Esophagus (tissue), 2 donors: ENCODE data around the gene EXD3. TPM values are rescaled to one million over a fixed set of nuclear protein-coding genes. Genes with fewer than 3 reads are reported as not detected.

Experiments
- H3K27ac ChIP-seq, 2 donors: one replicate each; pipeline ENCODE4 v1.5.1; 2013; ENCODE audit warnings: low read depth in 2 of 2, mild to moderate bottlenecking in 2 of 2, inconsistent platforms in 1 of 2, low read length in 1 of 2, moderate library complexity in 1 of 2
- H3K27me3 ChIP-seq, 2 donors: one replicate each; pipeline ENCODE4 v1.6.1; 2013; ENCODE audit warnings: low read length in 2 of 2, control low read depth in 1 of 2, mild to moderate bottlenecking in 1 of 2; ENCODE audit not compliant: insufficient read depth in 2 of 2, control insufficient read depth in 1 of 2
- H3K36me3 ChIP-seq, 2 donors: one replicate each; pipeline ENCODE4 v1.6.1; 2013; ENCODE audit warnings: low read length in 1 of 2; ENCODE audit not compliant: control insufficient read depth in 2 of 2, insufficient read depth in 2 of 2
- H3K4me1 ChIP-seq, 2 donors: one replicate each; pipeline ENCODE4 v1.6.1; 2013; ENCODE audit warnings: low read length in 1 of 2; ENCODE audit not compliant: control insufficient read depth in 2 of 2, insufficient read depth in 2 of 2
- H3K4me3 ChIP-seq, 2 donors: one replicate each; pipeline ENCODE4 v1.5.1; 2013; ENCODE audit warnings: low read length in 2 of 2, mild to moderate bottlenecking in 2 of 2, low read depth in 1 of 2, moderate library complexity in 1 of 2
- H3K9me3 ChIP-seq, 2 donors: one replicate each; pipeline ENCODE4 v1.6.1; 2013; ENCODE audit warnings: mild to moderate bottlenecking in 2 of 2, low read depth in 1 of 2, low read length in 1 of 2, moderate library complexity in 1 of 2; ENCODE audit not compliant: control insufficient read depth in 2 of 2, insufficient read depth in 1 of 2
- WGBS, 2 donors: extraction: QIAGEN DNeasy Blood & Tissue Kit; methylation state at CpG; one replicate each; pipeline ENCODE4 v1.1.7; 2013; 5-methylcytosine and 5-hydroxymethylcytosine counted together
- polyA plus RNA-seq, 2 donors: library from polyadenylated mRNA; stranded (reverse); fragments of 200-250 nt; gene quantifications; one replicate each; pipeline ENCODE4 v1.2.3, GENCODE V29; 2013
- donor health status: healthy with polysubstance abuse.
- donor health status: Bipolar disorder and iron deficiency.

Gene EXD3
- polyA plus RNA-seq, 2 donors, result 9.7 to 20.8 TPM

DNA sequence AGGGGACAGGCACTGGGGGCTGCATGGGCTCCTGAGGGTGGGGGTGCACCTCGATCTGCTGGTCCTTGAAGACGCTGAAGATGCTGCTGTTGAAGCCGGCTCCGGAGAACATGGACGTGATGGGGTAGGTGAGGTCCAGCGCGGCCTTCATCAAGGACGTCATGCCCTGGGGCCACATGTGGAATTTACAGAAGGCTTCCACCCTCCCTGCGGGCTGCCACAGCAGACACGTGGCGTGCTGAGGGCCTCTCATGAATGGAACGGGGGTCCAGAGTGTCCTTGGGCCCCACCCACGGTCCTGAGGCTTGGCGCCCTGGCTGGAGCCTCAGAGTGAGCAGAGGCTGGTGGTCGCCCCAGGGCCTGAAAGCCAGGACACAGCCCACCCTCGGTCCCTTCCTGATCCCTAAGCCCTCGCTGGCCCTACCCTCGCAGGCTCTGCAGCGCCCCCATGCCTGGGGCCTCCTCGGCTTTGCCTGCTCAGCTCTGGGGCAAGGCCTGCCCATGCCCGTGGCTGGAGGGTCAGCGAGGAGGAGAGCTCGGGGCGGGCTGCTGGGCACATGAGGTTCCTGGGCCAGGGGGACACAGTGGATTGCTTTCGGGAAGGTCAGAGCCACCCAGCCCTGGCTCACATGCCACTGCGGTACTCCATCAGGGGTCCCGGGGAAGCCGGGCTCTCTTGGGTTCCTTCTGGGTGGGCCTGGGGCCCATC, 41.5 kb upstream of the EXD3 start:
- 95% methylated on average over 27 to 28 of the region's 28 CpGs for WGBS, 2 donors
- no peak overlapping the region for H3K27ac ChIP-seq
- no peaks in the 10 kb centered on the region for H3K27me3 ChIP-seq
- H3K9me3 ChIP-seq, result no peaks in the 10 kb centered on the region
- peaks cover 0 to 3% of the 10 kb centered on the region in 2 donors for H3K36me3 ChIP-seq
- H3K4me3 ChIP-seq, result no peak overlapping the region
- peaks cover 0 to 5% of the 10 kb centered on the region in 2 donors for H3K4me1 ChIP-seq

- H3K27me3 ChIP-seq, result no peaks in the 10 kb centered on the region
- WGBS, 2 donors, result 96 to 99% methylated on average over 17 to 18 of the region's 18 CpGs
- H3K27ac ChIP-seq, result no peak overlapping the region
Observed at GRCh38 chr9:137463931-137464290, 40.9 kb upstream of the EXD3 start.

DNA sequence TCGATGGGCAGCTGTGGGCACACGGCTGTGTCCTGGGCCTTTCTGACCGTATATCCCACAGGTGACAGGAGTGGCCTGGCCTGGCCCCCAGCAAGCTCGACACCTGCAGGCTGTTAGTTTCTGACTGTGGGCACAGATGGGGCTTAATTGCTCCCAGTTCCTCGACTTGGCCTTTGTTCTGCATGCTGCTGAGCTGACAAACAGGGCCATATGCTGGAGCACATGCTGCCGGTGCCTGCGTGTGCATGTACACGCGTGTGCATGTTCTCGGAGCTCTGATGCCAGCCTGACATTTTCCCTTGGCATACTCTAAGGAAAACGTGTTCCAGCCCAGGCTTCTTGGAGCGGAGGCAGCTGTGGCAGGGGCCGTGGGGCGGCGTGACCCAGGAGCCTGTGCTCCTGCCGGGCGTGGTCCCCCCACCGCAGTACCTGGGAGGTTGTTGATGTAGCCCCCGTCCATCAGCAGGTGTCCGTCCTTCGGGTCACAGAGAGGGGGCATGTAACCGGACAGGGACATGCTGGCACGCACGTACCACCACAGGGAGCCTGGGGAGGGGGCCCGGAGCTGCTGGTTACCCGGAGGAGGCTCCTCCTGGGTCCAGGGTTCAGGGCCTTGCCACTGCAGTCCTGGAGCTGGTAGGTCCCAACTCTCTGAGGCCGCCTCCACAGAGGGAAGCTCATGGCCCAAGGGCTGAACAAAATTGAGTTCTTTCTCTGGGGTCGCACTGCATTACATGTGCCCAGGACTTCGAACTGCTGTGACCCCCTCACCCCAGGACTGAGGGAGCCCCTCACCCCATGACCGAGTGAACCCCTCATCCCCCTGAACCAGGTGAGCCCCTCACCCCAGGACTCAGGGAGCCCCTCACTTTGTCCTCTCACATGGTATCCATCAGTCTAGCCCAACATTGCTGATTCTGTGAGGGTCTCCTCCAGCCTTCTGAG, 40.3 kb upstream of the EXD3 start:
- Histone ChIP-seq H3K4me3 (no peak overlapping the region), H3K4me1 (peaks cover 0 to 10% of the 10 kb centered on the region in 2 donors), H3K9me3 (no peaks in the 10 kb centered on the region), H3K36me3 (peaks cover 0 to 3% of the 10 kb centered on the region in 2 donors), H3K27me3 (no peaks in the 10 kb centered on the region), H3K27ac (no peak overlapping the region)
- WGBS, 2 donors, result 92 to 95% methylated on average over 30 of the region's 30 CpGs

More at GRCh38 chr9:137463931-137464290, 40.9 kb upstream of the EXD3 start:
- no peak overlapping the region for H3K4me3 ChIP-seq
- no peaks in the 10 kb centered on the region for H3K9me3 ChIP-seq
- peaks cover 0 to 3% of the 10 kb centered on the region in 2 donors for H3K36me3 ChIP-seq
- H3K4me1 ChIP-seq, result peaks cover 0 to 5% of the 10 kb centered on the region in 2 donors

GRCh38 chr9:137462396-137462985, 39.5 kb upstream of the EXD3 start:
- Histone ChIP-seq H3K27me3 (no peaks in the 10 kb centered on the region), H3K36me3 (peaks cover 0 to 4% of the 10 kb centered on the region in 2 donors), H3K27ac (peak overlapping the region in 1 of 2 donors; percentile 50), H3K4me3 (no peak overlapping the region), H3K9me3 (no peaks in the 10 kb centered on the region), H3K4me1 (peaks cover 0 to 14% of the 10 kb centered on the region in 2 donors)
- WGBS, 2 donors, result 89 to 94% methylated on average over 22 to 25 of the region's 25 CpGs

- Histone ChIP-seq H3K9me3 (no peaks in the 10 kb centered on the region), H3K4me3 (no peak overlapping the region), H3K27ac (peak overlapping the region in 1 of 2 donors; percentile 50), H3K27me3 (no peaks in the 10 kb centered on the region), H3K4me1 (peaks cover 0 to 14% of the 10 kb centered on the region in 2 donors), H3K36me3 (peaks cover 0 to 5% of the 10 kb centered on the region in 2 donors)
- 72 to 81% methylated on average over 40 to 52 of the region's 52 CpGs for WGBS, 2 donors
Observed at GRCh38 chr9:137461663-137462395, 38.9 kb upstream of the EXD3 start.

DNA sequence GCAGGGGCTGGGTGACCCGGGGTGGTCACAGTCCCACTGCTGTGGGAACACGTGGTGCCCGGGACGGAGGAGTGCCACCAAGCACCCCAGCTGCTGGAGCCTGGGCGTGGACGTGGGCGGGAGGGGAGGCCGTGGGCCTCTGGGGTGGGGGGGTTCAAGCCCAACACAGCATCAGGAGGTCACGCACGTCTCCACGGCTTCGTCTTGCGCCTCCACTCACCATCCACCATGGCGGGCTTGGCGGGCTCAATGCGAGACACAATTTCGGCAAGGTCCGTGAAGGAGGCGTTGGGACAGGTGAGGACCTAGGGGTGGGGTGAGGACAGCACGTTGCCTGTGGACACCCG, 38.3 kb upstream of the EXD3 start:
- Histone ChIP-seq H3K9me3 (no peaks in the 10 kb centered on the region), H3K4me3 (no peak overlapping the region), H3K27me3 (no peaks in the 10 kb centered on the region), H3K27ac (no peak overlapping the region), H3K4me1 (peaks cover 0 to 14% of the 10 kb centered on the region in 2 donors), H3K36me3 (peaks cover 0 to 5% of the 10 kb centered on the region in 2 donors)
- 90 to 91% methylated on average over 21 of the region's 21 CpGs for WGBS, 2 donors

- Histone ChIP-seq H3K27ac (no peak overlapping the region), H3K9me3 (no peaks in the 10 kb centered on the region), H3K4me1 (peaks cover 0 to 14% of the 10 kb centered on the region in 2 donors), H3K4me3 (no peak overlapping the region), H3K36me3 (peaks cover 0 to 5% of the 10 kb centered on the region in 2 donors), H3K27me3 (no peaks in the 10 kb centered on the region)
- WGBS, 2 donors, result 94% methylated on average over 31 of the region's 31 CpGs
Observed at GRCh38 chr9:137460363-137461315, 37.7 kb upstream of the EXD3 start.

GRCh38 chr9:137459601-137460362, 36.8 kb upstream of the EXD3 start:
- Histone ChIP-seq H3K27me3 (no peaks in the 10 kb centered on the region), H3K27ac (peak overlapping the region; percentile 23 to 41), H3K36me3 (peaks cover 0 to 7% of the 10 kb centered on the region in 2 donors), H3K4me1 (peaks cover 0 to 17% of the 10 kb centered on the region in 2 donors), H3K4me3 (peak overlapping the region; percentile 13 to 41), H3K9me3 (no peaks in the 10 kb centered on the region)
- WGBS, 2 donors, result 37 to 39% methylated on average over 15 of the region's 15 CpGs
